PC-3 (cell line): ENCODE measurements around the gene CCR1. TPM values are rescaled to one million over a fixed set of nuclear protein-coding genes. Genes with fewer than 3 reads are reported as not detected.
A peak's percentile ranks its signal among the peaks of the same experiment; 100 is the strongest.

ENCODE experiments used
- ATAC-seq: fragments of 200-7000 bp; cut with Tn5 transposase; 2 replicates; pipeline ENCODE4 v1.9.1; 2020; ENCODE audit warnings: mild to moderate bottlenecking, moderate library complexity
- BruUV-seq: library from RNA; stranded (reverse); fragments of 400-500 nt; replicated peaks from 2 replicates; lab custom pipeline; 2021; lab: Mats Ljungman, UMichigan
- CTCF ChIA-PET: fragments of 300-600 bp; sonication (Branson Sonifier 250); formaldehyde crosslinking; loops from one replicate; lab custom pipeline; 2022; ENCODE audit warnings: antibody characterized with exemption; lab: Charles Lee
- POLR2A ChIA-PET: fragments of 300-600 bp; sonication (Branson Sonifier 250); formaldehyde crosslinking; loops from one replicate; lab custom pipeline; 2022; ENCODE audit warnings: antibody characterized with exemption; ENCODE audit not compliant: unreplicated experiment; lab: Charles Lee
- DNase-seq: peaks from one replicate; pipeline ENCODE4 v3.0.0-alpha.2; 2015
- H2AFZ ChIP-seq: fragments of 300-600 bp; sonication (generic); 2 replicates; pipeline ENCODE4 v1.6.0; 2016; ENCODE audit warnings: antibody characterized with exemption, low read length
- H3F3A ChIP-seq: fragments of 300-600 bp; sonication (generic); one replicate; pipeline ENCODE4 v1.6.0; 2017; ENCODE audit warnings: antibody characterized with exemption, low read length, control low read depth, mild to moderate bottlenecking; ENCODE audit not compliant: unreplicated experiment
- H3K27ac ChIP-seq: fragments of 300-600 bp; sonication (generic); 2 replicates; pipeline ENCODE4 v1.5.1; 2016; ENCODE audit warnings: mild to moderate bottlenecking, low read length
- H3K27me3 ChIP-seq: fragments of 300-600 bp; sonication (generic); 2 replicates; pipeline ENCODE4 v1.6.1; 2016; ENCODE audit warnings: low read length, mixed read lengths
- H3K36me3 ChIP-seq: fragments of 300-600 bp; sonication (generic); 2 replicates; pipeline ENCODE4 v1.6.1; 2016; ENCODE audit warnings: low read depth, mixed run types, low read length, mixed read lengths
- H3K4me1 ChIP-seq: fragments of 300-600 bp; sonication (generic); 2 replicates; pipeline ENCODE4 v1.5.1; 2016; ENCODE audit warnings: low read length; ENCODE audit not compliant: insufficient read depth
- H3K4me2 ChIP-seq: fragments of 300-600 bp; sonication (generic); 2 replicates; pipeline ENCODE4 v1.6.0; 2016; ENCODE audit warnings: low read length
- H3K4me3 ChIP-seq: fragments of 300-600 bp; sonication (generic); 2 replicates; pipeline ENCODE4 v1.5.1; 2016; ENCODE audit warnings: mild to moderate bottlenecking, low read length, mixed read lengths
- H3K79me2 ChIP-seq: fragments of 300-600 bp; sonication (generic); 2 replicates; pipeline ENCODE4 v1.6.1; 2017; ENCODE audit warnings: low read length, mixed read lengths
- H3K9ac ChIP-seq: fragments of 300-600 bp; sonication (generic); 2 replicates; pipeline ENCODE4 v1.6.0; 2016; ENCODE audit warnings: mild to moderate bottlenecking, low read length
- H3K9me2 ChIP-seq: fragments of 300-600 bp; sonication (generic); replicated peaks from 2 replicates; pipeline ENCODE4 v1.6.1; 2016; ENCODE audit warnings: mixed run types, low read length, mixed read lengths
- H3K9me3 ChIP-seq: fragments of 300-600 bp; sonication (generic); 2 replicates; pipeline ENCODE4 v1.6.1; 2016; ENCODE audit warnings: low read length, mixed read lengths
- H4K20me1 ChIP-seq: fragments of 300-600 bp; sonication (generic); 2 replicates; pipeline ENCODE4 v1.6.1; 2016; ENCODE audit warnings: low read length, mixed read lengths
- CTCF ChIP-seq: fragments of 300-600 bp; sonication (generic); conservative IDR thresholded peaks from 2 replicates; pipeline ENCODE4 v1.5.1; 2017; ENCODE audit warnings: antibody characterized with exemption, low read depth, mild to moderate bottlenecking, low read length
- EZH2 ChIP-seq: fragments of 300-600 bp; sonication (generic); IDR thresholded peaks from one replicate; pipeline ENCODE4 v1.6.1; 2017; ENCODE audit warnings: antibody characterized with exemption, mild to moderate bottlenecking, low read length; ENCODE audit not compliant: unreplicated experiment
- EZH2phosphoT487 ChIP-seq: fragments of 300-600 bp; sonication (generic); IDR thresholded peaks from 2 replicates; pipeline ENCODE4 v1.6.1; 2018; ENCODE audit warnings: mild to moderate bottlenecking, antibody characterized with exemption, low read length, borderline replicate concordance
- intact Hi-C: fragments of 100-400 bp; cut with micrococcal nuclease; formaldehyde crosslinking; loops from 2 replicates; pipeline ENCODE4 v1.9.0; 2023
- total RNA-seq: library from RNA; depleted of rRNA; stranded (reverse); fragments of >200 nt; gene quantifications from 2 replicates; pipeline ENCODE4 v1.2.3, GENCODE V29; 2014

Gene CCR1
- total RNA-seq, 1 experiment from 2014 or later: 0.15 TPM

GRCh38 chr3:46194868-46195553 is 13.1 kb downstream of the CCR1 start:
- Histone ChIP-seq H3K9me3 (no peaks in the 10 kb centered on the region), H3F3A (no peaks in the 10 kb centered on the region), H3K27me3 (no peaks in the 10 kb centered on the region), H2AFZ (no peak overlapping the region), H3K36me3 (no peaks in the 10 kb centered on the region), H3K4me2 (no peak overlapping the region), H4K20me1 (no peaks in the 10 kb centered on the region), H3K9ac (no peak overlapping the region), H3K79me2 (no peaks in the 10 kb centered on the region), H3K9me2 (no peaks in the 10 kb centered on the region), H3K27ac (no peak overlapping the region), H3K4me3 (no peak overlapping the region), H3K4me1 (no peaks in the 10 kb centered on the region)
- BruUV-seq: no TSS peak
- peak; percentile 42 for DNase-seq
- TF ChIP-seq EZH2: no peak
- intact Hi-C loops: no loop called here
- CTCF ChIA-PET: no interaction called here
- POLR2A ChIA-PET: no interaction called here
- no peak for ATAC-seq

GRCh38 chr3:46193436-46193835 is 14.7 kb downstream of the CCR1 start:
- Histone ChIP-seq H3K79me2 (no peaks in the 10 kb centered on the region), H3K4me1 (no peaks in the 10 kb centered on the region), H3F3A (no peaks in the 10 kb centered on the region), H3K27ac (no peak overlapping the region), H3K4me3 (no peak overlapping the region), H2AFZ (no peak overlapping the region), H4K20me1 (no peaks in the 10 kb centered on the region), H3K9ac (no peak overlapping the region), H3K4me2 (no peak overlapping the region), H3K9me3 (no peaks in the 10 kb centered on the region), H3K36me3 (no peaks in the 10 kb centered on the region), H3K27me3 (no peaks in the 10 kb centered on the region), H3K9me2 (no peaks in the 10 kb centered on the region)
- ChIA-PET CTCF (no interaction called here), POLR2A (no interaction called here)
- ATAC-seq (no peak), DNase-seq (peak; percentile 71)
- TF ChIP-seq EZH2phosphoT487: no peak
- TF ChIP-seq EZH2: no peak
- TF ChIP-seq CTCF: no peak
- intact Hi-C loops: no loop called here
- BruUV-seq: no TSS peak

GRCh38 chr3:46192939-46193338 is 15.2 kb downstream of the CCR1 start:
- Histone ChIP-seq H3K9me3 (no peaks in the 10 kb centered on the region), H3K4me1 (0 out of 2 replicates have a peak, but pooled peaks cover 4% of the 10 kb centered on the region), H3K4me2 (no peak overlapping the region), H3K27me3 (no peaks in the 10 kb centered on the region), H4K20me1 (no peaks in the 10 kb centered on the region), H3K9ac (no peak overlapping the region), H3K36me3 (no peaks in the 10 kb centered on the region), H3F3A (no peaks in the 10 kb centered on the region), H3K79me2 (no peaks in the 10 kb centered on the region), H3K27ac (no peak overlapping the region), H3K4me3 (no peak overlapping the region), H3K9me2 (no peaks in the 10 kb centered on the region), H2AFZ (no peak overlapping the region)
- CTCF ChIA-PET: no interaction called here
- ATAC-seq: no peak
- DNase-seq: no peak
- no peak for TF ChIP-seq EZH2phosphoT487
- no peak for TF ChIP-seq EZH2
- no peak for TF ChIP-seq CTCF
- POLR2A ChIA-PET: no interaction called here
- BruUV-seq: no TSS peak
- intact Hi-C loops: no loop called here
